Neural cell (in vitro differentiated cells): Measurements from ENCODE around the gene FIBCD1.

Source experiments
- CTCF ChIP-seq: fragments of 450-650 bp; IDR thresholded peaks from 2 replicates; pipeline ENCODE4 v1.5.1; 2014; ENCODE audit warnings: antibody characterized with exemption, mild to moderate bottlenecking, moderate library complexity; ENCODE audit not compliant: poor library complexity, severe bottlenecking
- EP300 ChIP-seq: fragments of 450-650 bp; conservative IDR thresholded peaks from 2 replicates; pipeline ENCODE4 v1.6.1; 2014; ENCODE audit warnings: antibody characterized with exemption, mild to moderate bottlenecking, moderate library complexity; ENCODE audit not compliant: poor library complexity, severe bottlenecking
- EZH2 ChIP-seq: fragments of 200-600, 300-800 bp; shearing (Covaris generic), sonication (generic); IDR thresholded peaks from 2 replicates; pipeline ENCODE4 v1.6.1; 2014; ENCODE audit warnings: antibody characterized with exemption, low read length, borderline replicate concordance, mild to moderate bottlenecking; ENCODE audit not compliant: insufficient read depth, poor library complexity, severe bottlenecking
- MXI1 ChIP-seq: fragments of 450-650 bp; conservative IDR thresholded peaks from 2 replicates; pipeline ENCODE4 v1.6.1; 2014; ENCODE audit warnings: antibody characterized with exemption, mild to moderate bottlenecking; ENCODE audit not compliant: poor library complexity, severe bottlenecking
- POLR2AphosphoS5 ChIP-seq: IDR thresholded peaks from 2 replicates; pipeline ENCODE4 v1.6.1; 2012
- RAD21 ChIP-seq: fragments of 450-650 bp; conservative IDR thresholded peaks from 2 replicates; pipeline ENCODE4 v1.6.1; 2014; ENCODE audit warnings: antibody characterized with exemption, mild to moderate bottlenecking, moderate library complexity
- REST ChIP-seq: IDR thresholded peaks from 2 replicates; pipeline ENCODE4 v1.6.1; 2012; ENCODE audit warnings: borderline replicate concordance
- SMC3 ChIP-seq: fragments of 450-650 bp; conservative IDR thresholded peaks from 2 replicates; pipeline ENCODE4 v1.6.1; 2014; ENCODE audit warnings: antibody characterized with exemption, mild to moderate bottlenecking, moderate library complexity; ENCODE audit not compliant: poor library complexity
- TAF1 ChIP-seq: IDR thresholded peaks from 2 replicates; pipeline ENCODE4 v1.6.1; 2012; ENCODE audit warnings: low read depth

- TF ChIP-seq EZH2 (no peak), CTCF (peak; percentile 92), EP300 (no peak), RAD21 (peak; percentile 81), POLR2AphosphoS5 (no peak), SMC3 (peak; percentile 94), TAF1 (peak; percentile 56), MXI1 (no peak), REST (no peak)
These were observed 72.5 kb downstream of the FIBCD1 start for GRCh38 chr9:130866474-130866965.
